Activated naive CD4-positive, alpha-beta T cell treated with anti-CD3 and anti-CD28 coated beads, Interleukin-2, amount 50 U/mL, for 24 hours (primary cell): Measurements from ENCODE around the gene AMN.

Experiments used
- H3K27ac Mint-ChIP-seq: one replicate; pipeline ENCODE4 v1.8.0; 2021; ENCODE audit warnings: mild to moderate bottlenecking, mixed read lengths
- H3K27me3 Mint-ChIP-seq: one replicate; pipeline ENCODE4 v1.8.0; 2021; ENCODE audit warnings: mixed read lengths
- H3K36me3 Mint-ChIP-seq: one replicate; pipeline ENCODE4 v1.8.0; 2021; ENCODE audit warnings: mixed read lengths
- H3K4me1 Mint-ChIP-seq: one replicate; pipeline ENCODE4 v1.8.0; 2021; ENCODE audit warnings: mixed read lengths
- H3K4me3 Mint-ChIP-seq: one replicate; pipeline ENCODE4 v1.8.0; 2021; ENCODE audit warnings: mild to moderate bottlenecking, mixed read lengths
- H3K9me3 Mint-ChIP-seq: one replicate; pipeline ENCODE4 v1.8.0; 2021; ENCODE audit warnings: mixed read lengths

Gene AMN

GRCh38 chr14:102951799-102952198, 29.3 kb downstream of the AMN start:
- Mint-ChIP-seq H3K27me3 (no peaks in the 10 kb centered on the region), H3K4me1 (peaks cover 22% of the 10 kb centered on the region), H3K27ac (no peak overlapping the region), H3K4me3 (no peak overlapping the region), H3K9me3 (no peaks in the 10 kb centered on the region), H3K36me3 (no peaks in the 10 kb centered on the region)

- Mint-ChIP-seq H3K4me1 (peaks cover 17% of the 10 kb centered on the region), H3K36me3 (no peaks in the 10 kb centered on the region), H3K4me3 (no peak overlapping the region), H3K9me3 (no peaks in the 10 kb centered on the region), H3K27me3 (no peaks in the 10 kb centered on the region), H3K27ac (no peak overlapping the region)
These were observed 29.8 kb downstream of the AMN start for GRCh38 chr14:102952276-102952675.

- no peaks in the 10 kb centered on the region for H3K27me3 Mint-ChIP-seq
- H3K36me3 Mint-ChIP-seq: no peaks in the 10 kb centered on the region
- no peak overlapping the region for H3K4me3 Mint-ChIP-seq
- peaks cover 14% of the 10 kb centered on the region for H3K4me1 Mint-ChIP-seq
- no peak overlapping the region for H3K27ac Mint-ChIP-seq
- no peaks in the 10 kb centered on the region for H3K9me3 Mint-ChIP-seq
These were observed 30.6 kb downstream of the AMN start for GRCh38 chr14:102953100-102953499.

- H3K4me3 Mint-ChIP-seq: no peak overlapping the region
- H3K27me3 Mint-ChIP-seq: no peaks in the 10 kb centered on the region
- no peak overlapping the region for H3K27ac Mint-ChIP-seq
- peaks cover 7% of the 10 kb centered on the region for H3K4me1 Mint-ChIP-seq
- H3K9me3 Mint-ChIP-seq: no peaks in the 10 kb centered on the region
- H3K36me3 Mint-ChIP-seq: peaks cover 1% of the 10 kb centered on the region
These were observed 31.8 kb downstream of the AMN start for GRCh38 chr14:102954081-102954789.

GRCh38 chr14:102955636-102956408, 33.4 kb downstream of the AMN start:
- no peaks in the 10 kb centered on the region for H3K4me1 Mint-ChIP-seq
- no peak overlapping the region for H3K27ac Mint-ChIP-seq
- no peaks in the 10 kb centered on the region for H3K27me3 Mint-ChIP-seq
- H3K4me3 Mint-ChIP-seq: no peak overlapping the region
- H3K36me3 Mint-ChIP-seq: peaks cover 1% of the 10 kb centered on the region
- no peaks in the 10 kb centered on the region for H3K9me3 Mint-ChIP-seq

- Mint-ChIP-seq H3K4me3 (no peak overlapping the region), H3K27ac (no peak overlapping the region), H3K36me3 (peaks cover 1% of the 10 kb centered on the region), H3K9me3 (no peaks in the 10 kb centered on the region), H3K27me3 (no peaks in the 10 kb centered on the region), H3K4me1 (no peaks in the 10 kb centered on the region)
These were observed 34.8 kb downstream of the AMN start for GRCh38 chr14:102957222-102957621.

- Mint-ChIP-seq H3K27ac (no peak overlapping the region), H3K4me1 (no peaks in the 10 kb centered on the region), H3K36me3 (peaks cover 1% of the 10 kb centered on the region), H3K9me3 (no peaks in the 10 kb centered on the region), H3K4me3 (no peak overlapping the region), H3K27me3 (no peaks in the 10 kb centered on the region)
These were observed 36.0 kb downstream of the AMN start for GRCh38 chr14:102958461-102958860.

- H3K36me3 Mint-ChIP-seq: peaks cover 3% of the 10 kb centered on the region
- no peak overlapping the region for H3K27ac Mint-ChIP-seq
- no peaks in the 10 kb centered on the region for H3K9me3 Mint-ChIP-seq
- no peaks in the 10 kb centered on the region for H3K27me3 Mint-ChIP-seq
- H3K4me3 Mint-ChIP-seq: no peak overlapping the region
- H3K4me1 Mint-ChIP-seq: no peaks in the 10 kb centered on the region
These were observed 39.7 kb downstream of the AMN start for GRCh38 chr14:102962111-102962627.

GRCh38 chr14:102964152-102964730, 41.8 kb downstream of the AMN start:
- no peaks in the 10 kb centered on the region for H3K9me3 Mint-ChIP-seq
- H3K4me3 Mint-ChIP-seq: no peak overlapping the region
- peaks cover 2% of the 10 kb centered on the region for H3K36me3 Mint-ChIP-seq
- H3K4me1 Mint-ChIP-seq: no peaks in the 10 kb centered on the region
- H3K27me3 Mint-ChIP-seq: no peaks in the 10 kb centered on the region
- H3K27ac Mint-ChIP-seq: no peak overlapping the region

- Mint-ChIP-seq H3K4me3 (no peak overlapping the region), H3K27ac (no peak overlapping the region), H3K36me3 (peaks cover 2% of the 10 kb centered on the region), H3K9me3 (no peaks in the 10 kb centered on the region), H3K4me1 (no peaks in the 10 kb centered on the region), H3K27me3 (no peaks in the 10 kb centered on the region)
These were observed 42.8 kb downstream of the AMN start for GRCh38 chr14:102965282-102965681.

- Mint-ChIP-seq H3K27ac (no peak overlapping the region), H3K36me3 (peaks cover 2% of the 10 kb centered on the region), H3K27me3 (no peaks in the 10 kb centered on the region), H3K4me3 (no peak overlapping the region), H3K4me1 (no peaks in the 10 kb centered on the region), H3K9me3 (no peaks in the 10 kb centered on the region)
These were observed 43.6 kb downstream of the AMN start for GRCh38 chr14:102965971-102966655.

- Mint-ChIP-seq H3K27ac (no peak overlapping the region), H3K9me3 (no peaks in the 10 kb centered on the region), H3K4me1 (no peaks in the 10 kb centered on the region), H3K27me3 (no peaks in the 10 kb centered on the region), H3K4me3 (no peak overlapping the region), H3K36me3 (peaks cover 2% of the 10 kb centered on the region)
These were observed 44.4 kb downstream of the AMN start for GRCh38 chr14:102966681-102967505.

- H3K4me1 Mint-ChIP-seq: no peaks in the 10 kb centered on the region
- H3K36me3 Mint-ChIP-seq: peaks cover 2% of the 10 kb centered on the region
- no peak overlapping the region for H3K4me3 Mint-ChIP-seq
- no peak overlapping the region for H3K27ac Mint-ChIP-seq
- H3K27me3 Mint-ChIP-seq: no peaks in the 10 kb centered on the region
- H3K9me3 Mint-ChIP-seq: no peaks in the 10 kb centered on the region
These were observed 45.0 kb downstream of the AMN start for GRCh38 chr14:102967506-102967795.

GRCh38 chr14:102968306-102968705, 45.8 kb downstream of the AMN start:
- Mint-ChIP-seq H3K27me3 (no peaks in the 10 kb centered on the region), H3K27ac (no peak overlapping the region), H3K4me3 (no peak overlapping the region), H3K36me3 (peaks cover 2% of the 10 kb centered on the region), H3K4me1 (no peaks in the 10 kb centered on the region), H3K9me3 (no peaks in the 10 kb centered on the region)
